K562 (cell line): ENCODE data around the gene METTL14. TPM values are rescaled to one million over a fixed set of nuclear protein-coding genes. Genes with fewer than 3 reads are reported as not detected.

Source experiments
- ATAC-seq: fragments of 200-7000 bp; cut with Tn5 transposase; 3 replicates; pipeline ENCODE4 v1.9.1; 2020; ENCODE audit warnings: moderate library complexity
- BruUV-seq: library from RNA; stranded (reverse); fragments of 400-500 nt; replicated peaks from 2 replicates; lab custom pipeline; 2021; lab: Mats Ljungman, UMichigan
- CTCF ChIA-PET: fragments of 300-600 bp; formaldehyde crosslinking; extraction: SDS; loops from one replicate; lab custom pipeline; 2021; ENCODE audit warnings: low intra/inter-chr PET ratio; lab: Yijun Ruan, JAX
- POLR2A ChIA-PET: fragments of 300-600, 350-650 bp; sonication (Branson Sonifier 250); formaldehyde crosslinking; extraction: SDS; loops from one replicate; lab custom pipeline; 2021; ENCODE audit warnings: antibody characterized with exemption, inconsistent platforms; lab: Yijun Ruan, JAX
- DNase-seq, 4 experiments: peaks; one replicate each; pipeline versions ENCODE4 v3.0.0 to v3.0.0-alpha.2; 2011 to 2018; ENCODE audit warnings: low spot score in 3 of 4, mixed read lengths in 3 of 4; ENCODE audit errors: extremely low read depth in 1 of 4
- FAIRE-seq: peaks from 2 replicates; lab custom pipeline; 2011; peaks lifted over from hg19 to GRCh38; lab: Jason Lieb, UNC
- H2AFZ ChIP-seq: 2 replicates; pipeline ENCODE4 v1.6.0; 2011; ENCODE audit warnings: low read depth, low read length, control low read depth, inconsistent platforms
- H3K27ac ChIP-seq: fragments of 200-600 bp; 3 replicates; pipeline ENCODE4 v1.8.0; 2011; ENCODE audit warnings: low read depth, mild to moderate bottlenecking, control low read depth, inconsistent platforms, low read length, moderate library complexity, mixed read lengths; ENCODE audit errors: extremely low read depth
- H3K27me3 ChIP-seq, 2 experiments: fragments of 300-600 bp in 1 of 2; 2 replicates in 1 of 2; 3 replicates in 1 of 2; pipeline versions ENCODE4 v1.6.0 to v1.8.0; 2011; ENCODE audit warnings: inconsistent platforms in 2 of 2, low read length in 2 of 2, mild to moderate bottlenecking in 1 of 2, mixed read lengths in 1 of 2, moderate library complexity in 1 of 2; ENCODE audit not compliant: control insufficient read depth in 2 of 2, insufficient read depth in 2 of 2
- H3K36me3 ChIP-seq: fragments of 300-600 bp; 3 replicates; pipeline ENCODE4 v1.8.0; 2011; ENCODE audit warnings: mild to moderate bottlenecking, low read length, inconsistent platforms; ENCODE audit not compliant: control insufficient read depth, insufficient read depth
- H3K4me1 ChIP-seq, 2 experiments: fragments of 200-600 bp in 1 of 2; replicated peaks in 1 of 2; 2 replicates in 1 of 2; 3 replicates in 1 of 2; pipeline versions ENCODE4 v1.5.1 to v1.8.0; 2011; ENCODE audit warnings: inconsistent platforms in 2 of 2, low read length in 2 of 2, mild to moderate bottlenecking in 1 of 2, mixed read lengths in 1 of 2, moderate library complexity in 1 of 2; ENCODE audit not compliant: control insufficient read depth in 2 of 2, insufficient read depth in 2 of 2
- H3K4me2 ChIP-seq: 2 replicates; pipeline ENCODE4 v1.6.1; 2011; ENCODE audit warnings: low read length, control low read depth, inconsistent platforms, mixed read lengths; ENCODE audit not compliant: insufficient read depth
- H3K4me3 ChIP-seq: fragments of 200-600 bp; sonication (generic), shearing (Covaris generic); 2 replicates; pipeline ENCODE4 v1.5.1; 2016; ENCODE audit warnings: control low read depth, inconsistent platforms
- H3K79me2 ChIP-seq: fragments of 200-600 bp; 3 replicates; pipeline ENCODE4 v1.8.0; 2011; ENCODE audit warnings: low read length, inconsistent platforms; ENCODE audit not compliant: control insufficient read depth, insufficient read depth
- H3K9ac ChIP-seq, 2 experiments: 2 replicates each; pipeline versions ENCODE4 v1.6.0 to v1.6.1; 2011; ENCODE audit warnings: low read depth in 2 of 2, low read length in 2 of 2, control low read depth in 1 of 2, inconsistent platforms in 1 of 2, mild to moderate bottlenecking in 1 of 2, mixed read lengths in 1 of 2; ENCODE audit not compliant: insufficient read depth in 1 of 2
- H3K9me1 ChIP-seq: one replicate; pipeline ENCODE4 v1.6.0; 2011; ENCODE audit warnings: inconsistent platforms, mild to moderate bottlenecking, low read length, moderate library complexity; ENCODE audit not compliant: control insufficient read depth, insufficient read depth
- H3K9me3 ChIP-seq: replicated peaks from 2 replicates; pipeline ENCODE4 v1.5.1; 2011; ENCODE audit warnings: low read depth, low read length, inconsistent platforms; ENCODE audit not compliant: control insufficient read depth, insufficient read depth
- H4K20me1 ChIP-seq: replicated peaks from 2 replicates; pipeline ENCODE4 v1.6.1; 2011; ENCODE audit warnings: low read length, inconsistent platforms, mixed read lengths; ENCODE audit not compliant: control insufficient read depth, insufficient read depth
- MCM7 ChIP-seq, 2 experiments: fragments of 450-650 bp; IDR thresholded peaks; 2 replicates each; pipeline ENCODE4 v1.6.1; 2016 to 2018
- SRSF9 ChIP-seq: fragments of 200-400 bp; formaldehyde crosslinking; IDR thresholded peaks from 2 replicates; pipeline ENCODE4 v1.6.1; 2017; ENCODE audit warnings: low read depth, low read length, borderline replicate concordance
- TFAM ChIP-seq: fragments of 250-450 bp; sonication (Bioruptor Pico); conservative IDR thresholded peaks from 2 replicates; pipeline ENCODE4 v1.5.0; 2021; ENCODE audit warnings: mild to moderate bottlenecking, moderate library complexity
- TOE1 ChIP-seq, 2 experiments: fragments of 450-650 bp in 1 of 2; sonication (generic) in 1 of 2; formaldehyde crosslinking in 1 of 2; IDR thresholded peaks; 2 replicates each; pipeline versions ENCODE4 v1.7.1 to v1.8.0; 2016 to 2022; ENCODE audit warnings: borderline replicate concordance in 2 of 2, mild to moderate bottlenecking in 2 of 2, antibody characterized with exemption in 1 of 2, inconsistent platforms in 1 of 2, low read depth in 1 of 2, missing genetic modification reagents in 1 of 2, moderate library complexity in 1 of 2
- WGBS: fragments of 100-300 bp; shearing (Covaris generic); methylation state at CpG from one replicate; pipeline ENCODE4 v1.1.6; 2016; ENCODE audit warnings: low coverage, mixed read lengths; ENCODE audit not compliant: insufficient coverage; ENCODE audit errors: missing lambda C conversion rate; 5-methylcytosine and 5-hydroxymethylcytosine counted together
- in situ Hi-C: fragments of 300-500 bp; cut with MboI; formaldehyde crosslinking; loops from 4 replicates; pipeline ENCODE4 v1.15.0; 2018; ENCODE audit warnings: inconsistent platforms, mixed read lengths
- intact Hi-C: fragments of 100-400 bp; cut with micrococcal nuclease; formaldehyde crosslinking; loops from 2 replicates; pipeline ENCODE4 v1.14.2; 2022
- polyA plus RNA-seq, 8 experiments: library from polyadenylated mRNA; depleted of rRNA in 4 of 8; stranded (reverse) in 5 of 8; unstranded in 3 of 8; fragments of >200 nt; fragmentation: Nextera tagmentation in 2 of 8; fragmentation: Illumina TruSeq in 1 of 8; extraction: Ambion mirVana in 2 of 8; extraction: Trizol in 1 of 8; gene quantifications; 2 replicates each; pipeline versions ENCODE4 v1.2.1 to v1.2.3, GENCODE V29; 2011 to 2014; ENCODE audit warnings: inconsistent platforms in 1 of 8, missing spikeins in 1 of 8
- total RNA-seq, 7 experiments: library from RNA; depleted of rRNA in 6 of 7; stranded (reverse); fragments of >200 nt in 6 of 7; fragmentation: Illumina TruSeq in 2 of 7; extraction: Trizol in 2 of 7; gene quantifications; 2 replicates each; pipeline versions ENCODE4 v1.2.1 to v1.2.3, GENCODE V29; 2011 to 2021; ENCODE audit warnings: low replicate concordance in 1 of 7
- TF ChIP-seq, protein P1 (sequence below): fragments of 250-450 bp; sonication (Bioruptor Pico); IDR thresholded peaks from 2 replicates; pipeline ENCODE4 v1.5.0; 2020; ENCODE audit warnings: mild to moderate bottlenecking, borderline replicate concordance
- TF ChIP-seq, protein P2 (sequence below): sonication (generic); formaldehyde crosslinking; IDR thresholded peaks from 2 replicates; pipeline ENCODE4 v1.8.0; 2022; ENCODE audit warnings: mild to moderate bottlenecking, missing genetic modification reagents

The METTL14 gene
- total and polyA plus RNA-seq, 9 of the 15 experiments (the other 6 are each of a cell fraction or from before 2014, with no cell fraction given), result 16.7 to 42.4 (median 27.7) TPM

DNA sequence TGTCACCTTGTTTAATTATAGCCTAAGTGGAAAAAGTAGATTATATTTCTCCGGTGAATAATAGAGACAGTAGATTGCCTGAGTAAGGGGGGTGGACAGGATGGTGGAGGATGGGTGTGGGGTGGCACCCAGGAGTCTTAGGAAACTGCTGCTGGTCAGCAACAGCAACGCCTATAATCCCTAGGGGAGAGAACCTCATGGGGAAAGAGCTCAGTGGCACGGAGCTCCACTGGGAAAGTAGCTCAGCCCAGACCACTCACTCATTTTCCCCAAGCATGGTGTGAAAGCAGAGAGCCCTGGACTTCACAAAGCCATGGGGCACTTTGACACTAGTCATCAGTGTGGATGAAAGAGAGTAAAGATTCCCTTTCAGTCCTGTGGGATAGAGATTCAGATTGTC, 31.1 kb downstream of the METTL14 start:
- BruUV-seq, result no TSS peak
- peaks cover 16% of the 10 kb centered on the region for H3K36me3 ChIP-seq
- H3K4me2 ChIP-seq, result no peak overlapping the region
- H3K79me2 ChIP-seq, result no peaks in the 10 kb centered on the region
- no peak overlapping the region for H3K27ac ChIP-seq
- TF ChIP-seq TOE1 (IDR thresholded peaks at IDR 0.05; ENCODE audit: borderline replicate concordance) (no peak), TOE1 (CRISPR knock-in tag; IDR thresholded peaks at IDR 0.05; ENCODE audit: borderline replicate concordance, low read depth) (no peak), TFAM (CRISPR knock-in tag) (no peak), SRSF9 (no peak), MCM7 (IDR thresholded peaks at IDR 0.05) (no peak)
- TF ChIP-seq, protein P1, sequence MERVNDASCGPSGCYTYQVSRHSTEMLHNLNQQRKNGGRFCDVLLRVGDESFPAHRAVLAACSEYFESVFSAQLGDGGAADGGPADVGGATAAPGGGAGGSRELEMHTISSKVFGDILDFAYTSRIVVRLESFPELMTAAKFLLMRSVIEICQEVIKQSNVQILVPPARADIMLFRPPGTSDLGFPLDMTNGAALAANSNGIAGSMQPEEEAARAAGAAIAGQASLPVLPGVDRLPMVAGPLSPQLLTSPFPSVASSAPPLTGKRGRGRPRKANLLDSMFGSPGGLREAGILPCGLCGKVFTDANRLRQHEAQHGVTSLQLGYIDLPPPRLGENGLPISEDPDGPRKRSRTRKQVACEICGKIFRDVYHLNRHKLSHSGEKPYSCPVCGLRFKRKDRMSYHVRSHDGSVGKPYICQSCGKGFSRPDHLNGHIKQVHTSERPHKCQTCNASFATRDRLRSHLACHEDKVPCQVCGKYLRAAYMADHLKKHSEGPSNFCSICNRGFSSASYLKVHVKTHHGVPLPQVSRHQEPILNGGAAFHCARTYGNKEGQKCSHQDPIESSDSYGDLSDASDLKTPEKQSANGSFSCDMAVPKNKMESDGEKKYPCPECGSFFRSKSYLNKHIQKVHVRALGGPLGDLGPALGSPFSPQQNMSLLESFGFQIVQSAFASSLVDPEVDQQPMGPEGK (CRISPR knock-in tag), result no peak
- TF ChIP-seq, protein P2, sequence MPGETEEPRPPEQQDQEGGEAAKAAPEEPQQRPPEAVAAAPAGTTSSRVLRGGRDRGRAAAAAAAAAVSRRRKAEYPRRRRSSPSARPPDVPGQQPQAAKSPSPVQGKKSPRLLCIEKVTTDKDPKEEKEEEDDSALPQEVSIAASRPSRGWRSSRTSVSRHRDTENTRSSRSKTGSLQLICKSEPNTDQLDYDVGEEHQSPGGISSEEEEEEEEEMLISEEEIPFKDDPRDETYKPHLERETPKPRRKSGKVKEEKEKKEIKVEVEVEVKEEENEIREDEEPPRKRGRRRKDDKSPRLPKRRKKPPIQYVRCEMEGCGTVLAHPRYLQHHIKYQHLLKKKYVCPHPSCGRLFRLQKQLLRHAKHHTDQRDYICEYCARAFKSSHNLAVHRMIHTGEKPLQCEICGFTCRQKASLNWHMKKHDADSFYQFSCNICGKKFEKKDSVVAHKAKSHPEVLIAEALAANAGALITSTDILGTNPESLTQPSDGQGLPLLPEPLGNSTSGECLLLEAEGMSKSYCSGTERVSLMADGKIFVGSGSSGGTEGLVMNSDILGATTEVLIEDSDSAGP, result no peak
- no peak overlapping the region for H3K9ac ChIP-seq
- no peak overlapping the region for H3K4me3 ChIP-seq
- FAIRE-seq, result no peak
- H3K9me1 ChIP-seq, result no peaks in the 10 kb centered on the region
- no peaks in the 10 kb centered on the region for H3K27me3 ChIP-seq
- ChIA-PET CTCF (no interaction called here), POLR2A (no interaction called here)
- DNase-seq, result no peak
- H3K9me3 ChIP-seq, result no peaks in the 10 kb centered on the region
- in situ Hi-C loops, result no loop called here
- intact Hi-C loops, result no loop called here
- H4K20me1 ChIP-seq, result 0 out of 2 replicates have a peak, but pooled peaks cover 4% of the 10 kb centered on the region
- no peak overlapping the region for H2AFZ ChIP-seq
- WGBS, result 65% methylated on average over 3 of the region's 3 CpGs
- H3K4me1 ChIP-seq, result no peaks in the 10 kb centered on the region
- no peak for ATAC-seq
